HepG2 (cell line): ENCODE measurements around the gene CMTM5. TPM values are rescaled to one million over a fixed set of nuclear protein-coding genes. Genes with fewer than 3 reads are reported as not detected.

ENCODE experiments used
- CBX5 ChIP-seq: sonication (generic); formaldehyde crosslinking; IDR thresholded peaks from 2 replicates; pipeline ENCODE4 v1.4.0; 2020; ENCODE audit warnings: missing genetic modification reagents, borderline replicate concordance
- GLI4 ChIP-seq: sonication (generic); formaldehyde crosslinking; IDR thresholded peaks from 2 replicates; pipeline ENCODE4 v1.5.1; 2020; ENCODE audit warnings: missing genetic modification reagents, mild to moderate bottlenecking, moderate library complexity, borderline replicate concordance
- HNF4G ChIP-seq, 2 experiments: sonication (generic) in 1 of 2; formaldehyde crosslinking in 1 of 2; IDR thresholded peaks; 2 replicates each; pipeline versions ENCODE4 v1.4.0 to v1.6.1; 2011 to 2020; ENCODE audit warnings: borderline replicate concordance in 2 of 2, low read depth in 2 of 2, mild to moderate bottlenecking in 2 of 2, low read length in 1 of 2, missing genetic modification reagents in 1 of 2, moderate library complexity in 1 of 2
- IRF2 ChIP-seq: IDR thresholded peaks from 2 replicates; pipeline ENCODE4 v1.6.1; 2018; ENCODE audit warnings: missing genetic modification reagents, missing compliant biosample characterization
- KDM1A ChIP-seq: IDR thresholded peaks from 2 replicates; pipeline ENCODE4 v1.6.1; 2016; ENCODE audit warnings: missing compliant biosample characterization
- KDM2A ChIP-seq: sonication (generic); formaldehyde crosslinking; IDR thresholded peaks from 2 replicates; pipeline ENCODE4 v1.4.0; 2020; ENCODE audit warnings: low read depth, missing genetic modification reagents, borderline replicate concordance
- PCBP2 ChIP-seq: fragments of 200-400 bp; formaldehyde crosslinking; optimal IDR thresholded peaks from 2 replicates; pipeline ENCODE3; 2018; ENCODE audit warnings: low read length, low read depth; ENCODE audit not compliant: poor library complexity, severe bottlenecking
- RARA ChIP-seq: IDR thresholded peaks from 2 replicates; pipeline ENCODE4 v1.6.1; 2016; ENCODE audit warnings: missing genetic modification reagents, missing compliant biosample characterization
- RFXANK ChIP-seq: IDR thresholded peaks from 2 replicates; pipeline ENCODE4 v1.6.1; 2016
- SAFB2 ChIP-seq: sonication (generic); formaldehyde crosslinking; IDR thresholded peaks from 2 replicates; pipeline ENCODE4 v1.5.1; 2020; ENCODE audit warnings: missing genetic modification reagents, low read depth, mild to moderate bottlenecking, borderline replicate concordance
- TGIF2 ChIP-seq: IDR thresholded peaks from 2 replicates; pipeline ENCODE4 v1.6.1; 2016; ENCODE audit warnings: control low read depth, missing compliant biosample characterization
- TMF1 ChIP-seq: sonication (generic); formaldehyde crosslinking; IDR thresholded peaks from 2 replicates; pipeline ENCODE4 v1.8.1; 2022; ENCODE audit warnings: low read depth, missing genetic modification reagents
- TSC22D2 ChIP-seq: sonication (generic); formaldehyde crosslinking; IDR thresholded peaks from 2 replicates; pipeline ENCODE4 v1.5.1; 2020; ENCODE audit warnings: missing genetic modification reagents, mild to moderate bottlenecking, borderline replicate concordance
- ZNF329 ChIP-seq: sonication (generic); formaldehyde crosslinking; IDR thresholded peaks from 2 replicates; pipeline ENCODE4 v1.9.0; 2021; ENCODE audit warnings: low read depth, mild to moderate bottlenecking, missing genetic modification reagents
- polyA plus RNA-seq, 8 experiments: library from polyadenylated mRNA; depleted of rRNA in 3 of 8; stranded (reverse) in 7 of 8; unstranded in 1 of 8; fragments of >200 nt; fragmentation: Illumina TruSeq in 4 of 8; extraction: Trizol in 4 of 8; gene quantifications; 2 replicates each; pipeline versions ENCODE4 v1.2.1 to v1.2.3, GENCODE V29; 2011 to 2016; ENCODE audit warnings: low read depth in 4 of 8, missing spikeins in 1 of 8, mixed read lengths in 1 of 8; ENCODE audit not compliant: insufficient read depth in 1 of 8
- total RNA-seq, 5 experiments: library from RNA; depleted of rRNA; stranded (reverse); fragments of >200 nt; fragmentation: Illumina TruSeq; extraction: Trizol; gene quantifications; 2 replicates each; pipeline ENCODE4 v1.2.3, GENCODE V29; 2016; ENCODE audit warnings: low read depth in 1 of 5
- TF ChIP-seq, protein P1 (sequence below): sonication (generic); formaldehyde crosslinking; IDR thresholded peaks from 2 replicates; pipeline ENCODE4 v1.4.0; 2020; ENCODE audit warnings: missing genetic modification reagents
- TF ChIP-seq, protein P2 (sequence below): IDR thresholded peaks from 2 replicates; pipeline ENCODE4 v1.6.1; 2016; ENCODE audit warnings: control low read depth
- TF ChIP-seq, protein P3 (sequence below): sonication (generic); formaldehyde crosslinking; IDR thresholded peaks from 2 replicates; pipeline ENCODE4 v1.4.0; 2020; ENCODE audit warnings: mild to moderate bottlenecking, missing genetic modification reagents
- TF ChIP-seq, protein P4 (sequence below): sonication (generic); formaldehyde crosslinking; conservative IDR thresholded peaks from 2 replicates; pipeline ENCODE4 v1.4.0; 2020; ENCODE audit warnings: missing genetic modification reagents

The CMTM5 gene
- total and polyA plus RNA-seq, 2 of the 13 experiments (the other 11 are each of a cell fraction or from before 2014, with no cell fraction given), result not detected

DNA sequence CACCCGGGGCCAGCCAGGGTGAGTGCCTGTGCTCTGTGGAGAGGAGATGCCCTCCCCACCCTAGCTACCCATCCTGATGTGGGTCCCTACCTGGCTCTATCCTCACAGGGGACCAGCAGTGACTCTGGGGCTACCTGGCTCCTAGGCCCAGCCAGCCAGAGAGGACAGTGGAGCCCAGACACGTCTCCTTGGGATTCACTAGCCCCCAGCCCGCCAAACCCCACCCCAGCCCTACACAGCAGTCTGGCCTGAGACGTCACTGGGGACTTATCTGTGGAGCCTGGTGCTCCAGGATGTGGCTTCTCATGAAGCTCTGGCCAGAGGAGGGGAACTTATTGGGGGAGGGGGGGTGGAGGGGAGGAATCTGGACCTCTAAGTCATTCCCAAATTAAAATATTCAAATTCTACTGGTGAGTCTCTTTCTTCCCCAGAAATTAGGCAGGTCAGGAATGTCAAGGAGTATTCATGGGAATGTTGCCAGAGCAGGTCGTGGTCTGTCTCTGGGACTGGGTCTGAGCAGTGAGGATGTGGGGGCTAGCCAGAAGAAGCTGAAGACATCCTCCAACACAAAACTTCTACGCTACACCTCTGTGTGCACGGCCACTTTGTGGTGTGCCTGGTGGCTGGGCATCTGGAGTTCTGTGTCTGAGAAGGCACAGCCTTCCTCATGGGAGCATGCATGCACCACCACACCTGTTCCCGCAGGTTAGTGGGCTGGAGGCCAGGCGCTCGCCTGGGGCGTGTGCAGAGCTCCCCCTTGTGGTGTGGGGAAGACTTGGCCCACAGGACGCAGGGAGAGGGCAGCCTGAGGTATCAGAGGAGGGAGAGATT is 2.7 kb downstream of the CMTM5 start (continued):
- TF ChIP-seq, protein P1, sequence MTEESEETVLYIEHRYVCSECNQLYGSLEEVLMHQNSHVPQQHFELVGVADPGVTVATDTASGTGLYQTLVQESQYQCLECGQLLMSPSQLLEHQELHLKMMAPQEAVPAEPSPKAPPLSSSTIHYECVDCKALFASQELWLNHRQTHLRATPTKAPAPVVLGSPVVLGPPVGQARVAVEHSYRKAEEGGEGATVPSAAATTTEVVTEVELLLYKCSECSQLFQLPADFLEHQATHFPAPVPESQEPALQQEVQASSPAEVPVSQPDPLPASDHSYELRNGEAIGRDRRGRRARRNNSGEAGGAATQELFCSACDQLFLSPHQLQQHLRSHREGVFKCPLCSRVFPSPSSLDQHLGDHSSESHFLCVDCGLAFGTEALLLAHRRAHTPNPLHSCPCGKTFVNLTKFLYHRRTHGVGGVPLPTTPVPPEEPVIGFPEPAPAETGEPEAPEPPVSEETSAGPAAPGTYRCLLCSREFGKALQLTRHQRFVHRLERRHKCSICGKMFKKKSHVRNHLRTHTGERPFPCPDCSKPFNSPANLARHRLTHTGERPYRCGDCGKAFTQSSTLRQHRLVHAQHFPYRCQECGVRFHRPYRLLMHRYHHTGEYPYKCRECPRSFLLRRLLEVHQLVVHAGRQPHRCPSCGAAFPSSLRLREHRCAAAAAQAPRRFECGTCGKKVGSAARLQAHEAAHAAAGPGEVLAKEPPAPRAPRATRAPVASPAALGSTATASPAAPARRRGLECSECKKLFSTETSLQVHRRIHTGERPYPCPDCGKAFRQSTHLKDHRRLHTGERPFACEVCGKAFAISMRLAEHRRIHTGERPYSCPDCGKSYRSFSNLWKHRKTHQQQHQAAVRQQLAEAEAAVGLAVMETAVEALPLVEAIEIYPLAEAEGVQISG (CRISPR knock-in tag), result peak; percentile 34; the same call in 1 of the 2 replicates
- TF ChIP-seq CBX5 (CRISPR knock-in tag) (peak; percentile 63; the same call in 1 of the 2 replicates), RFXANK (CRISPR knock-in tag) (0 out of 2 replicates have a peak, but pooled peaks have one; percentile 53), IRF2 (CRISPR knock-in tag) (peak; percentile 72; the same call in 1 of the 2 replicates), HNF4G (IDR thresholded peaks at IDR 0.05; ENCODE audit: borderline replicate concordance, low read depth, low read length) (no peak), HNF4G (CRISPR knock-in tag; IDR thresholded peaks at IDR 0.05; ENCODE audit: borderline replicate concordance, low read depth) (peak; percentile 51; the same call in 1 of the 2 replicates), RARA (peak; percentile 29; the same call in 1 of the 2 replicates), SAFB2 (CRISPR knock-in tag) (no peak), TSC22D2 (peak; percentile 77; the same call in 1 of the 2 replicates), TGIF2 (no peak), KDM1A (0 out of 2 replicates have a peak, but pooled peaks have one; percentile 24), KDM2A (CRISPR knock-in tag) (peak; percentile 94; the same call in 1 of the 2 replicates), TMF1 (CRISPR knock-in tag) (no peak), PCBP2 (peak; percentile 65), GLI4 (CRISPR knock-in tag) (no peak), ZNF329 (0 out of 2 replicates have a peak, but pooled peaks have one; percentile 35)
- TF ChIP-seq, protein P2, sequence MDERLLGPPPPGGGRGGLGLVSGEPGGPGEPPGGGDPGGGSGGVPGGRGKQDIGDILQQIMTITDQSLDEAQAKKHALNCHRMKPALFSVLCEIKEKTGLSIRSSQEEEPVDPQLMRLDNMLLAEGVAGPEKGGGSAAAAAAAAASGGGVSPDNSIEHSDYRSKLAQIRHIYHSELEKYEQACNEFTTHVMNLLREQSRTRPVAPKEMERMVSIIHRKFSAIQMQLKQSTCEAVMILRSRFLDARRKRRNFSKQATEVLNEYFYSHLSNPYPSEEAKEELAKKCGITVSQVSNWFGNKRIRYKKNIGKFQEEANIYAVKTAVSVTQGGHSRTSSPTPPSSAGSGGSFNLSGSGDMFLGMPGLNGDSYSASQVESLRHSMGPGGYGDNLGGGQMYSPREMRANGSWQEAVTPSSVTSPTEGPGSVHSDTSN (CRISPR knock-in tag), result no peak
- TF ChIP-seq, protein P3, sequence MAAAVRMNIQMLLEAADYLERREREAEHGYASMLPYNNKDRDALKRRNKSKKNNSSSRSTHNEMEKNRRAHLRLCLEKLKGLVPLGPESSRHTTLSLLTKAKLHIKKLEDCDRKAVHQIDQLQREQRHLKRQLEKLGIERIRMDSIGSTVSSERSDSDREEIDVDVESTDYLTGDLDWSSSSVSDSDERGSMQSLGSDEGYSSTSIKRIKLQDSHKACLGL, result peak; percentile 53; the same call in 1 of the 2 replicates
- TF ChIP-seq, protein P4, sequence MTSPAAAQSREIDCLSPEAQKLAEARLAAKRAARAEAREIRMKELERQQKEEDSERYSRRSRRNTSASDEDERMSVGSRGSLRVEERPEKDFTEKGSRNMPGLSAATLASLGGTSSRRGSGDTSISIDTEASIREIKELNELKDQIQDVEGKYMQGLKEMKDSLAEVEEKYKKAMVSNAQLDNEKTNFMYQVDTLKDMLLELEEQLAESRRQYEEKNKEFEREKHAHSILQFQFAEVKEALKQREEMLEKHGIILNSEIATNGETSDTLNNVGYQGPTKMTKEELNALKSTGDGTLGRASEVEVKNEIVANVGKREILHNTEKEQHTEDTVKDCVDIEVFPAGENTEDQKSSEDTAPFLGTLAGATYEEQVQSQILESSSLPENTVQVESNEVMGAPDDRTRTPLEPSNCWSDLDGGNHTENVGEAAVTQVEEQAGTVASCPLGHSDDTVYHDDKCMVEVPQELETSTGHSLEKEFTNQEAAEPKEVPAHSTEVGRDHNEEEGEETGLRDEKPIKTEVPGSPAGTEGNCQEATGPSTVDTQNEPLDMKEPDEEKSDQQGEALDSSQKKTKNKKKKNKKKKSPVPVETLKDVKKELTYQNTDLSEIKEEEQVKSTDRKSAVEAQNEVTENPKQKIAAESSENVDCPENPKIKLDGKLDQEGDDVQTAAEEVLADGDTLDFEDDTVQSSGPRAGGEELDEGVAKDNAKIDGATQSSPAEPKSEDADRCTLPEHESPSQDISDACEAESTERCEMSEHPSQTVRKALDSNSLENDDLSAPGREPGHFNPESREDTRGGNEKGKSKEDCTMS, result no peak
